Uterus (tissue), 2 donors: ENCODE results near the gene NMNAT3.

ENCODE experiments used
- CTCF ChIP-seq, 4 experiments: fragments of 200-600 bp in 2 of 4; fragments of 450-650 bp in 2 of 4; sonication (generic) in 2 of 4; IDR thresholded peaks; one replicate each; pipeline ENCODE4 v1.5.1; 2016 to 2019; ENCODE audit warnings: antibody characterized with exemption in 4 of 4, mild to moderate bottlenecking in 2 of 4, moderate library complexity in 1 of 4
- POLR2A ChIP-seq, 2 donors: fragments of 450-650 bp; IDR thresholded peaks; one replicate each; pipeline ENCODE4 v1.6.1; 2016; ENCODE audit warnings: antibody characterized with exemption in 2 of 2, mild to moderate bottlenecking in 1 of 2, moderate library complexity in 1 of 2

GRCh38 chr3:139601191-139601961 is 76.4 kb downstream of the NMNAT3 start:
- no peak for TF ChIP-seq CTCF (IDR thresholded peaks at IDR 0.05)
- no peak for TF ChIP-seq POLR2A (IDR thresholded peaks at IDR 0.05)
